Activated naive CD8-positive, alpha-beta T cell (primary cell): ENCODE data around the gene NF1.
"Not testable (repeated sequence)": the region's sequence is repeated elsewhere in the genome, so short reads cannot be mapped to it uniquely, and the experiment has no call there.

ENCODE experiments used
- H3K27ac Mint-ChIP-seq: one replicate; pipeline ENCODE4 v1.8.0; 2021; ENCODE audit warnings: mixed read lengths
- H3K27me3 Mint-ChIP-seq: one replicate; pipeline ENCODE4 v1.8.0; 2021; ENCODE audit warnings: mixed read lengths
- H3K36me3 Mint-ChIP-seq: one replicate; pipeline ENCODE4 v1.8.0; 2021; ENCODE audit warnings: mixed read lengths
- H3K4me1 Mint-ChIP-seq: one replicate; pipeline ENCODE4 v1.8.0; 2021; ENCODE audit warnings: low read depth, mixed read lengths
- H3K4me3 Mint-ChIP-seq: one replicate; pipeline ENCODE4 v1.8.0; 2021; ENCODE audit warnings: mild to moderate bottlenecking, mixed read lengths
- H3K9me3 Mint-ChIP-seq: one replicate; pipeline ENCODE4 v1.8.0; 2021; ENCODE audit warnings: low read depth, mixed read lengths

Gene NF1

GRCh38 chr17:31068291-31068690 is 26.5 kb upstream of the NF1 start:
- H3K36me3 Mint-ChIP-seq = no peaks in the 10 kb centered on the region
- no peaks in the 10 kb centered on the region for H3K4me1 Mint-ChIP-seq
- peaks cover 1% of the 10 kb centered on the region for H3K27me3 Mint-ChIP-seq
- H3K27ac Mint-ChIP-seq = no peak overlapping the region
- H3K9me3 Mint-ChIP-seq = no peaks in the 10 kb centered on the region
- no peak overlapping the region for H3K4me3 Mint-ChIP-seq

GRCh38 chr17:31072186-31072585 is 22.6 kb upstream of the NF1 start:
- no peak overlapping the region for H3K27ac Mint-ChIP-seq
- H3K36me3 Mint-ChIP-seq = no peaks in the 10 kb centered on the region
- H3K4me1 Mint-ChIP-seq = no peaks in the 10 kb centered on the region
- H3K27me3 Mint-ChIP-seq = no peaks in the 10 kb centered on the region
- H3K9me3 Mint-ChIP-seq = no peaks in the 10 kb centered on the region
- no peak overlapping the region for H3K4me3 Mint-ChIP-seq

GRCh38 chr17:31073411-31073810 is 21.4 kb upstream of the NF1 start:
- H3K27me3 Mint-ChIP-seq = no peaks in the 10 kb centered on the region
- no peak overlapping the region for H3K4me3 Mint-ChIP-seq
- H3K36me3 Mint-ChIP-seq = no peaks in the 10 kb centered on the region
- no peak overlapping the region for H3K27ac Mint-ChIP-seq
- H3K9me3 Mint-ChIP-seq = no peaks in the 10 kb centered on the region
- no peaks in the 10 kb centered on the region for H3K4me1 Mint-ChIP-seq

GRCh38 chr17:31074772-31075555 is 19.8 kb upstream of the NF1 start:
- Mint-ChIP-seq H3K36me3 (no peaks in the 10 kb centered on the region), H3K27ac (no peak overlapping the region), H3K4me3 (no peak overlapping the region), H3K4me1 (no peaks in the 10 kb centered on the region), H3K9me3 (no peaks in the 10 kb centered on the region), H3K27me3 (no peaks in the 10 kb centered on the region)

GRCh38 chr17:31078290-31078689 is 16.5 kb upstream of the NF1 start:
- H3K9me3 Mint-ChIP-seq = no peaks in the 10 kb centered on the region
- no peak overlapping the region for H3K4me3 Mint-ChIP-seq
- no peak overlapping the region for H3K27ac Mint-ChIP-seq
- H3K27me3 Mint-ChIP-seq = no peaks in the 10 kb centered on the region
- no peaks in the 10 kb centered on the region for H3K4me1 Mint-ChIP-seq
- H3K36me3 Mint-ChIP-seq = no peaks in the 10 kb centered on the region

- Mint-ChIP-seq H3K27ac (no peak overlapping the region), H3K36me3 (no peaks in the 10 kb centered on the region), H3K4me3 (no peak overlapping the region), H3K27me3 (no peaks in the 10 kb centered on the region), H3K4me1 (no peaks in the 10 kb centered on the region), H3K9me3 (no peaks in the 10 kb centered on the region)
Measured at GRCh38 chr17:31079731-31080130, 15.0 kb upstream of the NF1 start.

- no peak overlapping the region for H3K4me3 Mint-ChIP-seq
- no peaks in the 10 kb centered on the region for H3K27me3 Mint-ChIP-seq
- no peak overlapping the region for H3K27ac Mint-ChIP-seq
- no peaks in the 10 kb centered on the region for H3K9me3 Mint-ChIP-seq
- no peaks in the 10 kb centered on the region for H3K4me1 Mint-ChIP-seq
- no peaks in the 10 kb centered on the region for H3K36me3 Mint-ChIP-seq
Measured at GRCh38 chr17:31085563-31085962, 9.2 kb upstream of the NF1 start.

GRCh38 chr17:31089471-31089870 is 5.3 kb upstream of the NF1 start:
- H3K4me3 Mint-ChIP-seq = no peak overlapping the region
- no peak overlapping the region for H3K27ac Mint-ChIP-seq
- no peaks in the 10 kb centered on the region for H3K9me3 Mint-ChIP-seq
- H3K27me3 Mint-ChIP-seq = no peaks in the 10 kb centered on the region
- no peaks in the 10 kb centered on the region for H3K36me3 Mint-ChIP-seq
- H3K4me1 Mint-ChIP-seq = peaks cover 4% of the 10 kb centered on the region

GRCh38 chr17:31090650-31091049 is 4.1 kb upstream of the NF1 start:
- H3K36me3 Mint-ChIP-seq, H3K27me3 Mint-ChIP-seq, H3K9me3 Mint-ChIP-seq, H3K4me3 Mint-ChIP-seq, H3K27ac Mint-ChIP-seq, H3K4me1 Mint-ChIP-seq: not testable (repeated sequence)

GRCh38 chr17:31092475-31093064 is 2.2 kb upstream of the NF1 start:
- Mint-ChIP-seq H3K4me3 (no peak overlapping the region), H3K27me3 (no peaks in the 10 kb centered on the region), H3K4me1 (peaks cover 15% of the 10 kb centered on the region), H3K27ac (no peak overlapping the region), H3K9me3 (no peaks in the 10 kb centered on the region), H3K36me3 (no peaks in the 10 kb centered on the region)

GRCh38 chr17:31093866-31094599 is 744 bp upstream of the NF1 start:
- peak overlapping the region; percentile 97 for H3K4me3 Mint-ChIP-seq
- peaks cover 15% of the 10 kb centered on the region for H3K4me1 Mint-ChIP-seq
- H3K27ac Mint-ChIP-seq = no peak overlapping the region
- no peaks in the 10 kb centered on the region for H3K27me3 Mint-ChIP-seq
- H3K9me3 Mint-ChIP-seq = no peaks in the 10 kb centered on the region
- H3K36me3 Mint-ChIP-seq = no peaks in the 10 kb centered on the region

GRCh38 chr17:31095236-31096105 is 694 bp downstream of the NF1 start:
- Mint-ChIP-seq H3K9me3 (no peaks in the 10 kb centered on the region), H3K27ac (peak overlapping the region; percentile 90), H3K36me3 (no peaks in the 10 kb centered on the region), H3K27me3 (no peaks in the 10 kb centered on the region), H3K4me1 (peaks cover 15% of the 10 kb centered on the region), H3K4me3 (peak overlapping the region; percentile 97)

- Mint-ChIP-seq H3K36me3 (no peaks in the 10 kb centered on the region), H3K4me1 (peaks cover 15% of the 10 kb centered on the region), H3K9me3 (no peaks in the 10 kb centered on the region), H3K27me3 (no peaks in the 10 kb centered on the region), H3K4me3 (peak overlapping the region; percentile 97), H3K27ac (peak overlapping the region; percentile 90)
Measured at GRCh38 chr17:31096106-31096436, 1.3 kb downstream of the NF1 start.

- Mint-ChIP-seq H3K4me3 (no peak overlapping the region), H3K4me1 (peaks cover 13% of the 10 kb centered on the region), H3K36me3 (no peaks in the 10 kb centered on the region), H3K9me3 (no peaks in the 10 kb centered on the region), H3K27me3 (no peaks in the 10 kb centered on the region), H3K27ac (no peak overlapping the region)
Measured at GRCh38 chr17:31099016-31099415, 4.2 kb downstream of the NF1 start.
